ENCODE data around the gene RXYLT1. TPM values are rescaled to one million over a fixed set of nuclear protein-coding genes. Genes with fewer than 3 reads are reported as not detected.

RXYLT1 gene
- total RNA-seq, 3 donors from 2014 or later (not counting 1 experiment from before 2014, with no cell fraction given), result 5.8 to 10.6 (median 7.0) TPM

DNA sequence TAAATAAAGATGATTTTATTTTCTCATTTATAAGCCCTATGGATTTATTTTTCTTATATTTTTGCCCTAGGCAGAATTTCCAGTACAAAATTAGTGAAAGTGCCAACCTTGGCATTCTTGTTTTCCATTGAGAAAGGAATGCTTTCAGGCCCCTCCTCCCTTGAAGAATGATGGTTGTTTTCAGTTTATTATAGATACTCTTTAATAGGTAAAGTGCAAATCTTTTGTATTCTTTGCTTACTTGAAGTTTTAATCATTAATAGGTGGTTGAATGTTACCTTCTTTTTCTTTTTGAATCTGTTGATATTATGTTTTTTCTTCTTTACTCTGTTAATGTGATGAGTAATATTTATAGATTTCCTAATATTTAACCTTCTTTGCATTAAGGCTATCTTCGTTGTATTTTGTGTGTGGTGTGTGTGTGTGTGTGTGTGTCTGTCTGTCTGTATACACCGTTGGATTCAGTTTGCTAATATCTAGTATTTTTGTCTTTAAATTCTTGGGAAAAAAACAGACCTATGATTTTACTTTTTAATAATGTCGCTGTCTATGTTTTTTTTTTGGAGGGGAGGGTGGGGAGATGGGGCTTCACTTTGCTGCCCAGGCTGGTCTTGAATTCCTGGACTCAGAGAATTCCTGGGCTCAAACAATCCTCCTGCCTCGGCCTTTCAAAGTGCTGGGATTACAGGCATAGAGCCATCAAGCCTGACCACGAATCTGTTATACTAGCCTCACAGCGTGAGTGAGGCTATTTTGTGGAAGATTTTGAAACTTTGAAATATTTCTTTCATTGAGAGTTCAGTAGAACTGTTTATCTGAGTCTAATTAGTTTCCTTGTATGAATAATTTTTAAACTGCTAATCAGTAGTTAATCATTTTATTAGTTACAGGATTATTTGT is 78.3 kb downstream of the RXYLT1 start:
- 85% methylated on average over 4 of the region's 6 CpGs for WGBS (ENCODE audit: insufficient coverage)

More for the DNA sequence above, 78.3 kb downstream of the RXYLT1 start:
- TF ChIP-seq, protein P1, sequence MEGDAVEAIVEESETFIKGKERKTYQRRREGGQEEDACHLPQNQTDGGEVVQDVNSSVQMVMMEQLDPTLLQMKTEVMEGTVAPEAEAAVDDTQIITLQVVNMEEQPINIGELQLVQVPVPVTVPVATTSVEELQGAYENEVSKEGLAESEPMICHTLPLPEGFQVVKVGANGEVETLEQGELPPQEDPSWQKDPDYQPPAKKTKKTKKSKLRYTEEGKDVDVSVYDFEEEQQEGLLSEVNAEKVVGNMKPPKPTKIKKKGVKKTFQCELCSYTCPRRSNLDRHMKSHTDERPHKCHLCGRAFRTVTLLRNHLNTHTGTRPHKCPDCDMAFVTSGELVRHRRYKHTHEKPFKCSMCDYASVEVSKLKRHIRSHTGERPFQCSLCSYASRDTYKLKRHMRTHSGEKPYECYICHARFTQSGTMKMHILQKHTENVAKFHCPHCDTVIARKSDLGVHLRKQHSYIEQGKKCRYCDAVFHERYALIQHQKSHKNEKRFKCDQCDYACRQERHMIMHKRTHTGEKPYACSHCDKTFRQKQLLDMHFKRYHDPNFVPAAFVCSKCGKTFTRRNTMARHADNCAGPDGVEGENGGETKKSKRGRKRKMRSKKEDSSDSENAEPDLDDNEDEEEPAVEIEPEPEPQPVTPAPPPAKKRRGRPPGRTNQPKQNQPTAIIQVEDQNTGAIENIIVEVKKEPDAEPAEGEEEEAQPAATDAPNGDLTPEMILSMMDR (IDR thresholded peaks at IDR 0.05), result no peak
- Histone ChIP-seq H3K9me3 (ENCODE audit: control insufficient read depth, insufficient read depth, low read length) (no peaks in the 10 kb centered on the region), H3K4me1 (ENCODE audit: control insufficient read depth, insufficient read depth, low read length) (no peaks in the 10 kb centered on the region), H3K27me3 (ENCODE audit: control insufficient read depth, insufficient read depth, low read length) (no peaks in the 10 kb centered on the region), H3K27ac (ENCODE audit: low read length) (no peak overlapping the region), H3K36me3 (ENCODE audit: control insufficient read depth, insufficient read depth, low read length) (no peaks in the 10 kb centered on the region), H3K4me3 (ENCODE audit: low read length) (no peak overlapping the region)
- Mint-ChIP-seq H3K36me3 (no peaks in the 10 kb centered on the region), H3K4me3 (no peak overlapping the region), H3K27ac (no peak overlapping the region), H3K27me3 (ENCODE audit: low read depth in 2 of 2) (peaks cover 3 to 8% of the 10 kb centered on the region in 2 donors), H3K4me1 (no peaks in the 10 kb centered on the region), H3K9me3 (no peaks in the 10 kb centered on the region)
- intact Hi-C loops (cut with micrococcal nuclease), result no loop called here
- ATAC-seq (no peak), DNase-seq (no peak)

Other genes with a start within 250 kb of the RXYLT1 start
- gene DPY19L2, start 111.4 kb upstream of the RXYLT1 start, total RNA-seq, result 1 to 10 TPM in 1 of 3 donors, not detected in 2; 1.3 TPM
- gene SRGAP1, start 64.8 kb downstream of the RXYLT1 start, total RNA-seq, result under 1 TPM; 0.10 to 0.49 (median 0.16) TPM